ENCODE data around the gene NMNAT2. TPM values are rescaled to one million over a fixed set of nuclear protein-coding genes. Genes with fewer than 3 reads are reported as not detected.
A peak's percentile ranks its signal among the peaks of the same experiment; 100 is the strongest.

Gene NMNAT2
- total and polyA plus RNA-seq, 4 donors: 0.10 to 1.1 (median 0.94) TPM

DNA sequence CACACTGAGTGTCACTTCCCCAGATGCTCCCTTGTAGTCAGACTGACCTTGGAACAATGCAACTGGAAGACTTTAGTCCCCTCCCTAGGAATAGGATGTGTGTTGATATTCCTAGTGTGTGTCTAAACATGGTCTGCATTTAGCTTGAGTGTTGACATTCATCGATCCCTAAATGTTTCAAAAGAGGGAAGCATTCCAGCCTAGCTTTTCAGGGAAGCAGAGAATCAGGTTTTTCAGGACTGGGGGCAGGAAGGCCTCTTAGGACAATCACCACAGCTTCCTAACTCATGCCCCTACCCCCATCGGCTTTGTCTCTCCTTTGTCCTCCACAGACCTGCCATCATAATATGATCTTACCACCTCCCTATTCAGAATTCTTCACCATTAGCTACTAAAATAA lies 43.4 kb downstream of the NMNAT2 start:
- TF ChIP-seq, protein P1, sequence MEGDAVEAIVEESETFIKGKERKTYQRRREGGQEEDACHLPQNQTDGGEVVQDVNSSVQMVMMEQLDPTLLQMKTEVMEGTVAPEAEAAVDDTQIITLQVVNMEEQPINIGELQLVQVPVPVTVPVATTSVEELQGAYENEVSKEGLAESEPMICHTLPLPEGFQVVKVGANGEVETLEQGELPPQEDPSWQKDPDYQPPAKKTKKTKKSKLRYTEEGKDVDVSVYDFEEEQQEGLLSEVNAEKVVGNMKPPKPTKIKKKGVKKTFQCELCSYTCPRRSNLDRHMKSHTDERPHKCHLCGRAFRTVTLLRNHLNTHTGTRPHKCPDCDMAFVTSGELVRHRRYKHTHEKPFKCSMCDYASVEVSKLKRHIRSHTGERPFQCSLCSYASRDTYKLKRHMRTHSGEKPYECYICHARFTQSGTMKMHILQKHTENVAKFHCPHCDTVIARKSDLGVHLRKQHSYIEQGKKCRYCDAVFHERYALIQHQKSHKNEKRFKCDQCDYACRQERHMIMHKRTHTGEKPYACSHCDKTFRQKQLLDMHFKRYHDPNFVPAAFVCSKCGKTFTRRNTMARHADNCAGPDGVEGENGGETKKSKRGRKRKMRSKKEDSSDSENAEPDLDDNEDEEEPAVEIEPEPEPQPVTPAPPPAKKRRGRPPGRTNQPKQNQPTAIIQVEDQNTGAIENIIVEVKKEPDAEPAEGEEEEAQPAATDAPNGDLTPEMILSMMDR (IDR thresholded peaks at IDR 0.05; ENCODE audit: control extremely low read depth, extremely low read depth): no peak
- 71 to 83% methylated on average over 2 of the region's 2 CpGs for WGBS, 2 donors
- Histone ChIP-seq H3K4me1 (ENCODE audit: control insufficient read depth in 5 of 5, insufficient read depth in 5 of 5, low read length in 5 of 5) (peaks cover 0 to 4% (median 0%) of the 10 kb centered on the region in 5 donors), H3K36me3 (ENCODE audit: control insufficient read depth in 4 of 4, insufficient read depth in 4 of 4, low read length in 4 of 4) (no peaks in the 10 kb centered on the region), H3K27me3 (ENCODE audit: control insufficient read depth in 3 of 3, insufficient read depth in 3 of 3, low read length in 2 of 3) (no peaks in the 10 kb centered on the region), H3K9ac (ENCODE audit: insufficient read depth in 1 of 2, low read length in 2 of 2) (no peak overlapping the region), H3K9me3 (ENCODE audit: control insufficient read depth in 4 of 4, insufficient read depth in 3 of 4, low read length in 3 of 4) (no peaks in the 10 kb centered on the region), H3K4me3 (no peak overlapping the region), H3K27ac (ENCODE audit: low read depth in 1 of 2, low read length in 1 of 2) (no peak overlapping the region)
- no peak for ATAC-seq (ENCODE audit: insufficient read depth, low FRiP score)
- DNase-seq: peak in 1 of 3 donors; percentile 27

DNA sequence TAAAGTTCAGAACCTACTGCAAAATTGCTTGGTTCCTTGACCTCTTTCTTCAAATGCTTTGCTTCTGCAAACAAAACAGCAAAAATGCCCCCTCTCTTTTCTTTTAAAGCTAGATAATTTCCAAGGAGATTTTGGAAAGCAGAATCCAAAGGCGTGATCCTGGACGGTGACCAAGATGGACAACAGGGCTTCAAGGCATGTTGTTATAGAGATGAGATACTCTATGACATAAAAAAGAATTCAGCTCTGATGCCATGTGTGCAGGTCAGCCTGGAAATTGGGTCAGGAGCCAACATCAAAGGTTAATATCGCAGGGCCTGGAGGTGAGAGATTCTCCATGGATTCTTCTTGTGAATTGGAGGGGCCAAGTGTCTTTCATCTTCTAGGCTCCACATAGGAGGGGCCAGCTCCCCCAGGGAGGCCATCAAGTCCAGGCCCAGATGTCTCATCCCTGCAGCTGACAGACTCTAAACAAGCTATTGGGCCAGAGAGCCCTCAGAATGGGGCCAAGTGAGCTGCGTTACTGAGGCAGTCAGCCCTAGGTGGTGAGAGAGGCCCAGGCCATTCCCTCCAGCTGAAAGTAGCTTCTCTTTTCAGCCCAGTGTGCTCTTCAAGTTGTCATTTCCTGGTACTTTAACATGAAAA lies 45.5 kb downstream of the NMNAT2 start:
- ATAC-seq (ENCODE audit: insufficient read depth, low FRiP score) (no peak), DNase-seq (peak in 2 of 3 donors; percentile 40 to 44)
- no peak overlapping the region for H3K27ac ChIP-seq (ENCODE audit: low read depth in 1 of 2, low read length in 1 of 2)
- H3K4me1 ChIP-seq (ENCODE audit: control insufficient read depth in 5 of 5, insufficient read depth in 5 of 5, low read length in 5 of 5): peaks cover 0 to 6% (median 0%) of the 10 kb centered on the region in 5 donors
- H3K36me3 ChIP-seq (ENCODE audit: control insufficient read depth in 4 of 4, insufficient read depth in 4 of 4, low read length in 4 of 4): no peaks in the 10 kb centered on the region
- H3K4me3 ChIP-seq: no peak overlapping the region
- WGBS, 2 donors: 81 to 83% methylated on average over 4 of the region's 4 CpGs
- no peaks in the 10 kb centered on the region for H3K27me3 ChIP-seq (ENCODE audit: control insufficient read depth in 3 of 3, insufficient read depth in 3 of 3, low read length in 2 of 3)
- TF ChIP-seq, protein P1 (IDR thresholded peaks at IDR 0.05; ENCODE audit: control extremely low read depth, extremely low read depth): no peak
- H3K9ac ChIP-seq (ENCODE audit: insufficient read depth in 1 of 2, low read length in 2 of 2): no peak overlapping the region
- H3K9me3 ChIP-seq (ENCODE audit: control insufficient read depth in 4 of 4, insufficient read depth in 3 of 4, low read length in 3 of 4): no peaks in the 10 kb centered on the region

DNA sequence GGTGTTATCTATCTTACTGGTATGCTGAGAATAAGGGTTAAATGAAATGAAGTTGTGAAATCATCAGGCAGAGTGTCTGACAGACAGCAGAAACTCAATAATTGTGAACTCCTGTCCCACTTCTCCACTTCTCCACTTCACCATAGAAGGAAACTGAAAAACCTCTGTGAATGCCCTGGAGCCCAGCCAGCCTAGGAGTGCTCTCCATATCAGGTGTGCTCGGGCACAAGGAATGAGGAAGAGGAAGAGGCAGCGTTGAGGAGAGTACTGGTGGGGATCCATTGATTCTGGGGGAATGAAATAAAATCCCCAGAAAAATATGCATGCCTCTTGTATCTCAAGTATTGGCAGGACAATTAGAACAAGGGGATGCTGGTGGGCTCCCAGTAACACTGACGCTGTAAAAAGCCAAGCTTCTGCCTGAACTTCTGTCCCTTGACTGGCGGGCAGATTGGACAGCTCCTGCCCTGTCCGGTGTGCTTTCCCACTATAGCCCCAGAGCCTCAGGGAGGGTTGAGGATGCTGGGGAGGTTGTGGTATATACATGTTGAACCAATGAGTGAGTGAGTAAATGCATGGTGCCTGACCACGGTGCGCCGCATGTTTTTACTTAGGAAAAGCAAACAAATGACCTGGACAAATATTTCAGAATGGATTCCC lies 47.7 kb downstream of the NMNAT2 start:
- no peaks in the 10 kb centered on the region for H3K9me3 ChIP-seq (ENCODE audit: control insufficient read depth in 4 of 4, insufficient read depth in 3 of 4, low read length in 3 of 4)
- H3K9ac ChIP-seq (ENCODE audit: insufficient read depth in 1 of 2, low read length in 2 of 2): no peak overlapping the region
- DNase-seq (peak; percentile 58 to 76 (median 60)), ATAC-seq (ENCODE audit: insufficient read depth, low FRiP score) (peak; percentile 85)
- WGBS, 2 donors: 57 to 69% methylated on average over 8 of the region's 8 CpGs
- TF ChIP-seq, protein P1 (IDR thresholded peaks at IDR 0.05; ENCODE audit: control extremely low read depth, extremely low read depth): no peak
- no peaks in the 10 kb centered on the region for H3K36me3 ChIP-seq (ENCODE audit: control insufficient read depth in 4 of 4, insufficient read depth in 4 of 4, low read length in 4 of 4)
- H3K4me1 ChIP-seq (ENCODE audit: control insufficient read depth in 5 of 5, insufficient read depth in 5 of 5, low read length in 5 of 5): peaks cover 0 to 6% (median 0%) of the 10 kb centered on the region in 5 donors
- H3K4me3 ChIP-seq: no peak overlapping the region
- H3K27me3 ChIP-seq (ENCODE audit: control insufficient read depth in 3 of 3, insufficient read depth in 3 of 3, low read length in 2 of 3): no peaks in the 10 kb centered on the region
- H3K27ac ChIP-seq (ENCODE audit: low read depth in 1 of 2, low read length in 1 of 2): no peak overlapping the region

Measured in lung (tissue), 12 donors.